ENCODE results near the gene AGTPBP1.
A peak's percentile ranks its signal among the peaks of the same experiment; 100 is the strongest.
"Not testable (repeated sequence)": the region's sequence is repeated elsewhere in the genome, so short reads cannot be mapped to it uniquely, and the experiment has no call there.

AGTPBP1 gene

GRCh38 chr9:85615792-85616191 lies 126.0 kb downstream of the AGTPBP1 start:
- DNase-seq, result no peak

DNA sequence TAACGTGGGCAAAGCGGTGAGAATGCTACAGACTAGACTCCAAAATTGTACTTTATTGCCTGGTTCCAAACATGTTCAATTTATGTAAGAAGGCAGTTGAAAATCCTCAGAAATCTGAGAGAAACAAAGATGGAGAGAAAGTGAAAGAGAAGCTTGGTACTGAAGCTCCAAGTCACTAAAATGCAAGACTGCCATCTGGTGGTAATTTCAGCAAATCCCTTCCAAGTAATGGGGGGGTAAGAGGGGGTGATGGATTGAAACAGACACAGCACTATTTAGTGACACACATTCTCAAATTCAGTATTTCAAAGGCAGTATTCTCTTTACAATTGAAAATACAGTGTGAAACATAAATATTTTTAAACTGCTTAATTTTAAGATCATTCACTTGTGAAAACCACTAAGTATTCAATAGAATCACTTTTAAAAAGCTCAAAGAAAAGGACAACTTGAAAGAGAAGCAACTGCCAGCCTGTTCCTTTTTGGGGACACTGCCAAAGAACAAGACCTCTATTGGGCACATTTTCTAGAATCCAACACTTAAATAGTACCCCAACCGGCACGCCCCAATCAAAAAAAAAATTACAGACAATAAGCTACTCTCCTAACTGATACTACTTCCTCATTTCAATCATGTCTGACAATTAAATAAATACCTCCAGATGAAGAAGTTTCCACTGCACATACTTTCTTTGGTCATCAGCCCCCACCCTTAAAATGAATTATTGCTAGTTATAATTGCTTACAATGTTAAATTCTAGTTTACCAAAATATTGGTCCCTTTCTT lies 131.5 kb downstream of the AGTPBP1 start:
- DNase-seq, result peak; percentile 1

DNA sequence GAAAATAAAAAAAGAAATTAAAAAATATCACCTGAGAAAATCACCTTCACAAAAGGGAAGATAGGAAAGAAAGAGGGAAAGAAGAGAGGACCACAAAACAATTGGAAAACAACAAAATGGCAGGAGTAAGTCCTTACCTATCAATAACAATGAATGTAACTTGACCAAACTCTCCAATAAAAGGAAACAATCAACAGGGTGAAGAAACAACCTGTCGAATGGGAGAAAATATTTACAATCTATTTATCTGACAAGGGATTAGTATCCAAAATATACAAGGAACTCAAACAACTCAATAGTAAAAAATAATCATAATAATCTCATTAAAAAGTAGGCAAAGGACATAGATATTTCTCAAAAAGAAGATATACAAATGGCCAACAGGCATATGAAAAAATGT lies 135.8 kb downstream of the AGTPBP1 start:
- no peak for DNase-seq

GRCh38 chr9:85603936-85604335 lies 137.8 kb downstream of the AGTPBP1 start:
- no peak for DNase-seq

GRCh38 chr9:85602742-85603141 lies 139.0 kb downstream of the AGTPBP1 start:
- no peak for DNase-seq

DNA sequence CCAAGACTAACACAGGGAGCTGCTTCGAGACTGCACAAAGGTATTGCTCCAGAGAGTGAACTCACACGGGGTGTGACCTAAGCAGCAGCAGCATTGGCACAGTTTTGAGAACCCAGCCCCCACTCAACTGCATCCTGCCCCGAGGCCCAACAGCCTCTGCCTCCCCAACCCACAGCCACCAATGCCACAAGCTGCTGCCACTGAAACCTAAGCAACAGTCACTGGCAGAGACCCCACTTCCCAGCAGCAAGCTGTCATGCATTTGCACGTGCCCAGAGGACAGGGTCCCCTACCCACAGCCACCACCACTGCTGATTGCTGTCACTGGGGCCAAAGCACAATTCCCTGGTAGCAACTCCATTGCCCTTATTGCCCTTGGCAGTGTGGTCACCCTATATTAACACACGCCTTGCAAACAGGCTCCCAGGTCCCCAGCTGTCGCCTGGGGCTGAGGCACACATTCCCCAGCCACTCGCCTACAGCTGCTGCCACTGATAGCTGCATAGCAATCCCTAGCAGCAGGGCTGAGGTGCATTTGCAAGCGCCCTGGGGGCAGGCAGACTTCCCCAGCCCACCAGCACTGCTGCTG lies 141.0 kb downstream of the AGTPBP1 start:
- no peak for DNase-seq

DNA sequence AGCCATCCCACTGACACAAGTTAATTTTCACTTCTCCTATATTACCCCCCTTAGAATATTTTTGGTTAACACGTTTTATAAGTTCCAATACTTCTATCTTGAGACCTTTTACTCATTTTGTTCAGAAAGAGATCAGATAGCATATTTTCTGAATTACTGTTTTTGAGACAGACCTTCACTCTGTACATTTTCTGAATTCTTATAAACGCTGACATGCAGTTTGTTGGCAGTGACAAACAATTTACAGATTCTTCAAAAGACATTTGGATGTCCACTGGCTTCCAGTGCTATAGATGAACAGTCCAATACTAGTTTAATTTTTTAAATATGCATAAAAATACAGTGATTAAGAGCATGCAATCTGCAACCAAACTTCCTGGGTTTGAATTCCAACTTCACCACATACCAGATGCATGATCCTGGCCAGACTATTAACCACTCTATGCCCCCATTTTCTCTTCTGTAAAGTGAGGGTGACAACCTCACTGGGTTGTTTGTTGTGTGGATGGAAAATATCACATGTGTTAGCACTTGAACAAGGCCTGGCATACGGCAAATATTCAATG lies 142.1 kb downstream of the AGTPBP1 start:
- no peak for DNase-seq

- no peak for DNase-seq
These were observed 147.4 kb downstream of the AGTPBP1 start for GRCh38 chr9:85594316-85594715.

DNA sequence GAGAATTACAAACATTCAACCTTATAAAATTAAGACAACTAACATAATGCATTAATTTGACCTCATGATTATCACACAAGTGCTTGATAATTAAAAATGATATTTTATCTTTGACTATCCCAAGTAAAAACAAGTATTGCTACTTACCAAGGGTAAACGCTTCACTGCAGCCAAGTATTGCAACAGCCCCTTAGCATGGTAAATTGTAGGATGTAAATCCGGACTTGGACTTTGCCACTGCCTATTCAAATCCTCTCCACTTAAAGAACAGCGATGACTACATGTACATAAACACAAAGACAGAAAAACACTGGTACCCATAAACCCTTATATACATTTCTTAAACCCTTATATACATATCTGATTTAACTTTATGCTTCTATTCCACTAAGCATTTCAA lies 155.1 kb downstream of the AGTPBP1 start:
- no peak for DNase-seq

DNA sequence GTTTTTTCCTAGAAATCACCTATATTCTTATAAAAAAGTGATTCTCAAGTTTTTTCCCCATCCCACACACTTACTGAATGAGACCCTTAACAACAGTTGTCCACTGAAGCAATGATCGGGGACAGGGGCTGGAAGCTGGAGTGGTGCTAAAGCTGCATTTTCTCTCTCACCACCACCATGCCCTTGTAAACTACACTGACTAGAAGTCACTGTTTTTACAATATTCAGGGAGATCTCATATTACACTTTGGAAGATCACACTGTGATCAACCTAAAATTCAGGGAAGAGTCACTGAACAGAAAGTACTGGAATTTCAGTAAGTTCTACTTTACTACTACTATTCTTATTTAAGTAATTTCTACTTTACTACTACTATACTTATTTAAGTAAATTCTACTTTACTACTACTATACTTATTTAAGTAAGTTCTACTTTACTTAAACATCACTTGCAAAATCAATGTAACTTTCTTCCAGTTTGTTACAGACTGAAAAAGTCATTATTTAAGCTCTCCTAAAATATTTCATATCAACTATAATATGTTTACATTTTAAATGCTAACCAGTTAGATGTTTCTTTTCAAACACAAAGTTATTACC lies 164.3 kb downstream of the AGTPBP1 start:
- no peak for DNase-seq

DNA sequence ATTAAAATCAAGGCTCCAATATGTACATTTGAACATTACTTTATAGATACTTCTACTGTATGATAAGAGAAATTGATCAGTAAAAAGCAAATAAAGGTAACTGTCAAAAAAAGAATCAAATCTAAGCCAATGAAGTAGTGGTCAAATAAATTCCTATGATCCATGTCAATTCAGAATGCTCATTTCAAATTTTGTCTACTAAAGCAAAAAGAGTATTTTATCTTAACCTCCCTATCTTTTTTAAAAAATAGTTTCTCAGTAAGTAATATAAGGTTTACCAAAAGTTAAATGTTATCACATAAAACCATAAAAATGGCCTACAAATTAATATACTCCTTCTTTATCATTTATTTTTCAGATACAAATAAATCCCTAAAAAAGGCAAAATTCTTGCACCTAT lies 165.9 kb downstream of the AGTPBP1 start:
- DNase-seq, result no peak

GRCh38 chr9:85573546-85573945 lies 168.2 kb downstream of the AGTPBP1 start:
- DNase-seq, result not testable (repeated sequence)

GRCh38 chr9:85572917-85573316 lies 168.8 kb downstream of the AGTPBP1 start:
- not testable (repeated sequence) for DNase-seq

DNA sequence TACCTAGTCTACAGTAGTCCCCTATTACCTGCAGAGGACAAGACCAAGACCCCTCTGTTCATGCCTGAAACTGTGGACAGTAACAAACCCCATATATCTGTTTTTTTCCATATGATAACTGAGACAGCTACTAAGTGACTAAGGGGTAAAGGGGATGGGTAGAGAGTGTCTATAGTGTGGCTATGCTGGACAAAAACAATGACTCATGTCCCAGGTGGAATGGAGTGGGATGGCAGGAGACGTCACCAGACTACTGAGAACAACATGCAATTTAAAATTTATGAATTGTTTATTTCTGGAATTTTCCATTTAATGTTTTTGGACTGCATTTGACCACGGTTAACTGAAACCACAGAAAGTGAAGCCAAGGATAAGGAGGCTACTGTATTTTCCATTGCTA lies 171.8 kb downstream of the AGTPBP1 start:
- no peak for DNase-seq

- DNase-seq, result no peak
These were observed 182.2 kb downstream of the AGTPBP1 start for GRCh38 chr9:85559526-85559925.

- no peak for DNase-seq
These were observed 187.4 kb downstream of the AGTPBP1 start for GRCh38 chr9:85554349-85554748.

DNA sequence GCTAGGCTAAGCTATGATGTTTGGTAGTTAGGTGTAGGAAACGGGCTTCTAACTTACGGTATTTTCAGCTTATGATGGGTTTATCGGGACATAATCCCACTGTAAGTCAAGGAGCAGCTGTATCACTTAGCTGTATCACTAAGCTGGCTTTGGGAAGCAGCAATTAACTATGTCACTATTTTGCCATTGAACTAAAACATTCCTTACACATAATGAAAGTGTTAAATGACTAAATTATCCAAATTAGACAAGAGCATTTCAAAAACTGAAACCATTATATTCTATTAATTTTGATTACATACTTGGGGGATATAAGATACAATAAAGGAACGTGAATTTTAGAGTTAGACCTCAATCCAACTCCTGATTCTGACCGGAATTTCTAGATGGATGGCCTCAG lies 188.3 kb downstream of the AGTPBP1 start:
- DNase-seq, result no peak

- DNase-seq, result no peak
These were observed 194.2 kb downstream of the AGTPBP1 start for GRCh38 chr9:85547599-85547998.

DNA sequence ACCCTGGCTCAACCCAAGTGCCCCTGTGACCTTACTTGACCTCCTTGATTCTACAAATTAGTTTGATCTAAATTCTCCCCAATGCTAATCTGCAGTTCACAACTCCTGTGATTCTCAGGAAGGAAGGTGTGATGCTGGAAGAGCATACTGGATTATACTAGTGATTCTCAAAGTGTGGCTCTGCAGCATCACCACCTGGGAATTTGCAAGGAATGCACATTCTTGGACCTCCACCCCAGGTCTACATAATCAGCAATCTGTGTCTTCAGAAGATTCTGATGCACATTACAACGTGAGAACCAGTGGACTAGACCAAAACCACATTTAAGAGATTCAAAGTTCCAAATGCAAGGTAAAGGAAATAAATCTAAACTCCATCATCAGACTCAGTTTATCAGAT lies 198.6 kb downstream of the AGTPBP1 start:
- DNase-seq, result no peak

DNA sequence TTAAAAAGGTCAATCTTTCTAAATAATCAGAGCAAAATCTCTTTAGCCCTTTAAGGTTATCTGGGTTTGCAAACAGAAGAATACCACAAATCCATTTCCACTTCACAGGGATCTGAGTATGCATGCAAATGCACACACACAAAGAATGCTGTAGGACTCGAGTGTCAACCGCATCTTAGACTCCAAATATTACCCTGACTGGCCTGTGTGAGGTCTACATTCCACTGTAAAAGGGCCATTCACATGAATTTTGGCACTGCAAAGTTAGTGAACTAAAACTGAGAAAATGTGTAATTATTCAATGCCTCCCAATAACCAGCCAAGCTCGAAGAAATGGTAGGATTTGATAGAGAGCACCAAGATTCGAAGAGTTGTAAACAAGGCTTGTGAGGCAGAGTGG lies 199.9 kb downstream of the AGTPBP1 start:
- no peak for DNase-seq

GRCh38 chr9:85536514-85536913 lies 205.2 kb downstream of the AGTPBP1 start:
- DNase-seq, result no peak

- no peak for DNase-seq
These were observed 205.7 kb downstream of the AGTPBP1 start for GRCh38 chr9:85536076-85536475.

- no peak for DNase-seq
These were observed 207.4 kb downstream of the AGTPBP1 start for GRCh38 chr9:85534340-85534739.

DNA sequence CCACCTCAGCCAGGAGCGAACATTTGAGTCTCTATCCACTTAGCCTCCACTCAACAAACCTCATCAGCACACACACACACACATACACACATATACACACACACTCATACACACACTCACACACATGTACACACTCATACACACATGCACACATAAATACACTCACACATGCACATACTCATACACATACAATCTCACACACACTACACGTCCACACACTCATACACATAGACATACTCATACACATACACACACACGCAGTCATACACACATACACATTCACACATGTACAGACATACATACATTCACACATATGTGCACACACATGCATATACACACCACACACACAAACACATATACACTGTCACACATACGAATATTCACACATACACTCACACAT lies 208.2 kb downstream of the AGTPBP1 start:
- DNase-seq, result no peak
